Natural killer cell (primary cell): ENCODE measurements around the gene SHF. TPM values are rescaled to one million over a fixed set of nuclear protein-coding genes. Genes with fewer than 3 reads are reported as not detected.

Experiments
- ATAC-seq, 3 donors: fragments of 150-1000 bp in 2 of 3; fragments of 200-7000 bp in 1 of 3; cut with Tn5 transposase; 1 replicate in 1 of 3; 2 replicates in 2 of 3; pipeline ENCODE4 v1.10.0; 2021; ENCODE audit warnings: mild to moderate bottlenecking in 2 of 3, moderate library complexity in 2 of 3
- DNase-seq, 2 donors: peaks; one replicate each; pipeline versions ENCODE4 v3.0.0 to v3.0.0-alpha.2; 2013 to 2021; ENCODE audit warnings: mixed read lengths in 1 of 2
- H3K27ac ChIP-seq: one replicate; pipeline ENCODE4 v1.5.1; 2013; ENCODE audit warnings: mild to moderate bottlenecking, low read length
- H3K27me3 ChIP-seq: one replicate; pipeline ENCODE4 v1.6.1; 2013; ENCODE audit warnings: low read length; ENCODE audit not compliant: control insufficient read depth, insufficient read depth
- H3K36me3 ChIP-seq: one replicate; pipeline ENCODE4 v1.6.1; 2013; ENCODE audit warnings: low read length; ENCODE audit not compliant: control insufficient read depth, insufficient read depth
- H3K4me1 ChIP-seq: one replicate; pipeline ENCODE4 v1.6.1; 2013; ENCODE audit warnings: low read length; ENCODE audit not compliant: control insufficient read depth, insufficient read depth
- H3K4me3 ChIP-seq: one replicate; pipeline ENCODE4 v1.5.1; 2013; ENCODE audit warnings: low read length
- H3K9me3 ChIP-seq: one replicate; pipeline ENCODE4 v1.6.1; 2013; ENCODE audit warnings: low read length; ENCODE audit not compliant: control insufficient read depth, insufficient read depth
- H3K27ac Mint-ChIP-seq, 2 donors: one replicate each; pipeline ENCODE4 v1.8.0; 2022; ENCODE audit warnings: mild to moderate bottlenecking in 2 of 2, mixed read lengths in 2 of 2, moderate library complexity in 1 of 2
- H3K27me3 Mint-ChIP-seq, 2 donors: one replicate each; pipeline ENCODE4 v1.8.0; 2022; ENCODE audit warnings: low read depth in 2 of 2, mixed read lengths in 2 of 2
- H3K36me3 Mint-ChIP-seq: one replicate; pipeline ENCODE4 v1.8.0; 2022; ENCODE audit warnings: mixed read lengths
- H3K4me1 Mint-ChIP-seq, 2 donors: one replicate each; pipeline ENCODE4 v1.8.0; 2022; ENCODE audit warnings: mixed read lengths in 2 of 2
- H3K4me3 Mint-ChIP-seq: one replicate; pipeline ENCODE4 v1.8.0; 2022; ENCODE audit warnings: mild to moderate bottlenecking, moderate library complexity, mixed read lengths
- H3K9me3 Mint-ChIP-seq, 2 donors: one replicate each; pipeline ENCODE4 v1.8.0; 2022; ENCODE audit warnings: mixed read lengths in 2 of 2
- CTCF ChIP-seq: fragments of 200-600 bp; IDR thresholded peaks from one replicate; pipeline ENCODE4 v1.8.0; 2022; ENCODE audit warnings: antibody characterized with exemption
- WGBS: methylation state at CpG from one replicate; pipeline ENCODE4 v1.1.7; 2013; ENCODE audit warnings: missing lambda C conversion rate; ENCODE audit not compliant: insufficient coverage; 5-methylcytosine and 5-hydroxymethylcytosine counted together
- intact Hi-C: fragments of 100-400 bp; cut with micrococcal nuclease; formaldehyde crosslinking; loops from one replicate; pipeline ENCODE4 v1.14.2; 2022
- total RNA-seq, 4 donors: library from RNA; stranded (reverse); fragments of 120-200 nt in 1 of 4; gene quantifications; one replicate each; pipeline versions ENCODE4 v1.2.3 to v1.2.4, GENCODE V29; 2013 to 2022

Gene SHF
- total RNA-seq, 3 donors from 2014 or later (not counting 1 experiment from before 2014, with no cell fraction given) = 0.94 to 2.4 (median 1.7) TPM

GRCh38 chr15:45146405-45146804 is 41.4 kb downstream of the SHF start:
- WGBS = 97% methylated on average over 2 of the region's 4 CpGs
- Histone ChIP-seq H3K9me3 (no peaks in the 10 kb centered on the region), H3K4me3 (no peak overlapping the region), H3K36me3 (no peaks in the 10 kb centered on the region), H3K4me1 (no peaks in the 10 kb centered on the region), H3K27me3 (no peaks in the 10 kb centered on the region), H3K27ac (no peak overlapping the region)
- peaks cover 0 to 4% of the 10 kb centered on the region in 2 donors for H3K4me1 Mint-ChIP-seq
- ATAC-seq (no peak), DNase-seq (no peak)
- H3K27me3 Mint-ChIP-seq = no peaks in the 10 kb centered on the region
- H3K9me3 Mint-ChIP-seq = no peaks in the 10 kb centered on the region
- intact Hi-C loops = no loop called here
- no peak for TF ChIP-seq CTCF
- H3K36me3 Mint-ChIP-seq = no peaks in the 10 kb centered on the region
- H3K27ac Mint-ChIP-seq = no peak overlapping the region
- H3K4me3 Mint-ChIP-seq = no peak overlapping the region

- no peaks in the 10 kb centered on the region for H3K27me3 ChIP-seq
- Mint-ChIP-seq H3K4me3 (no peak overlapping the region), H3K9me3 (no peaks in the 10 kb centered on the region), H3K36me3 (no peaks in the 10 kb centered on the region), H3K4me1 (peaks cover 0 to 4% of the 10 kb centered on the region in 2 donors), H3K27me3 (no peaks in the 10 kb centered on the region), H3K27ac (no peak overlapping the region)
- H3K4me3 ChIP-seq = no peak overlapping the region
- no peak for TF ChIP-seq CTCF
- H3K9me3 ChIP-seq = no peaks in the 10 kb centered on the region
- H3K36me3 ChIP-seq = no peaks in the 10 kb centered on the region
- no peak for ATAC-seq
- no peak for DNase-seq
- no peak overlapping the region for H3K27ac ChIP-seq
- 91% methylated on average over 9 of the region's 9 CpGs for WGBS
- intact Hi-C loops = no loop called here
- no peaks in the 10 kb centered on the region for H3K4me1 ChIP-seq
Observed at GRCh38 chr15:45144775-45145174, 43.0 kb downstream of the SHF start.

- Mint-ChIP-seq H3K4me1 (peaks cover 0 to 3% of the 10 kb centered on the region in 2 donors), H3K36me3 (no peaks in the 10 kb centered on the region), H3K4me3 (no peak overlapping the region), H3K27ac (no peak overlapping the region), H3K9me3 (no peaks in the 10 kb centered on the region), H3K27me3 (no peaks in the 10 kb centered on the region)
- WGBS = 97% methylated on average over 11 of the region's 11 CpGs
- no peaks in the 10 kb centered on the region for H3K36me3 ChIP-seq
- intact Hi-C loops = no loop called here
- no peak overlapping the region for H3K27ac ChIP-seq
- no peak for DNase-seq
- no peak for TF ChIP-seq CTCF
- no peak for ATAC-seq
- no peaks in the 10 kb centered on the region for H3K4me1 ChIP-seq
- no peak overlapping the region for H3K4me3 ChIP-seq
- no peaks in the 10 kb centered on the region for H3K27me3 ChIP-seq
- no peaks in the 10 kb centered on the region for H3K9me3 ChIP-seq
Observed at GRCh38 chr15:45143946-45144345, 43.8 kb downstream of the SHF start.

GRCh38 chr15:45143056-45143455 is 44.7 kb downstream of the SHF start:
- 90% methylated on average over 6 of the region's 7 CpGs for WGBS
- ATAC-seq = no peak
- no peaks in the 10 kb centered on the region for H3K27me3 ChIP-seq

More at GRCh38 chr15:45143056-45143455, 44.7 kb downstream of the SHF start:
- Histone ChIP-seq H3K9me3 (no peaks in the 10 kb centered on the region), H3K27ac (no peak overlapping the region), H3K4me1 (no peaks in the 10 kb centered on the region), H3K4me3 (no peak overlapping the region), H3K36me3 (no peaks in the 10 kb centered on the region)
- Mint-ChIP-seq H3K27ac (no peak overlapping the region), H3K36me3 (no peaks in the 10 kb centered on the region), H3K4me1 (no peaks in the 10 kb centered on the region), H3K9me3 (no peaks in the 10 kb centered on the region), H3K27me3 (no peaks in the 10 kb centered on the region), H3K4me3 (no peak overlapping the region)
- DNase-seq = no peak
- intact Hi-C loops = no loop called here
- no peak for TF ChIP-seq CTCF
